Measurements from ENCODE around the gene ZRANB2. TPM values are rescaled to one million over a fixed set of nuclear protein-coding genes. Genes with fewer than 3 reads are reported as not detected.

The ZRANB2 gene
- total RNA-seq, 1 experiment from 2014 or later = 67.9 TPM

- no peaks in the 10 kb centered on the region for H3K9me3 ChIP-seq (ENCODE audit: control insufficient read depth in 1 of 2, insufficient read depth in 1 of 2, low read depth in 1 of 2, low read length in 2 of 2)
- H4K20me1 ChIP-seq (ENCODE audit: insufficient read depth) = no peaks in the 10 kb centered on the region
- H3K4me3 ChIP-seq (replicated peaks in 1 of 2; ENCODE audit: low read depth in 1 of 2, low read length in 2 of 2) = no peak overlapping the region
- POLR2A ChIA-PET = no interaction called here
- no peak overlapping the region for H3K4me2 ChIP-seq (ENCODE audit: low read length)
- TF ChIP-seq ELF1 (IDR thresholded peaks at IDR 0.05; ENCODE audit: borderline replicate concordance, low read depth) (no peak), MAX (IDR thresholded peaks at IDR 0.05) (no peak), ZBTB33 (IDR thresholded peaks at IDR 0.05; ENCODE audit: extremely low read depth, insufficient replicate concordance, low read length) (no peak), SP1 (IDR thresholded peaks at IDR 0.05; ENCODE audit: low read depth) (no peak), ATF3 (IDR thresholded peaks at IDR 0.05) (no peak), SRF (IDR thresholded peaks at IDR 0.05; ENCODE audit: low read depth) (no peak), JUND (IDR thresholded peaks at IDR 0.05) (no peak), CBX3 (IDR thresholded peaks at IDR 0.05; ENCODE audit: low read depth) (no peak), CTCF (IDR thresholded peaks at IDR 0.05 in 2 of 3, conservative IDR thresholded peaks at IDR 0.05 in 1 of 3; ENCODE audit: borderline replicate concordance in 1 of 3, insufficient read depth in 1 of 3, low read depth in 2 of 3, low read length in 2 of 3) (no peak), REST (IDR thresholded peaks at IDR 0.05; ENCODE audit: low read depth) (no peak), YY1 (IDR thresholded peaks at IDR 0.05; ENCODE audit: extremely low read depth, insufficient replicate concordance, low read depth, low read length) (no peak), EGR1 (IDR thresholded peaks at IDR 0.05; ENCODE audit: low read depth) (no peak), ZFX (IDR thresholded peaks at IDR 0.05) (no peak)
- no peak overlapping the region for H3K9ac ChIP-seq (ENCODE audit: low read length)
- no peaks in the 10 kb centered on the region for H3K9me2 ChIP-seq (ENCODE audit: insufficient read depth)
- RAD21 ChIA-PET (ENCODE audit: low non-redundant PET in 1 of 2, low total read pairs in 2 of 2, uncharacterized antibody in 2 of 2, unreplicated experiment in 2 of 2) = no interaction called here
- no TSS peak for BruUV-seq (replicated peaks)
- DNase-seq (ENCODE audit: low read depth, low spot score) = no peak
- intact Hi-C loops (cut with micrococcal nuclease) = loop anchor here (10.0 kb wide), 1 partner anchor 937 kb away; no protein-coding TSS in a partner anchor
- H2AFZ ChIP-seq (ENCODE audit: low read depth, low read length, poor library complexity, severe bottlenecking) = no peak overlapping the region
- H3K27ac ChIP-seq (ENCODE audit: low read depth, low read length) = no peak overlapping the region
- CTCF ChIA-PET = no interaction called here
- no peaks in the 10 kb centered on the region for H3K36me3 ChIP-seq (ENCODE audit: control insufficient read depth in 1 of 2, insufficient read depth in 2 of 2, low read length in 2 of 2)
- no peaks in the 10 kb centered on the region for H3K4me1 ChIP-seq (ENCODE audit: control insufficient read depth in 1 of 2, insufficient read depth in 2 of 2, low read length in 2 of 2)
- H3K27me3 ChIP-seq (ENCODE audit: insufficient read depth, low read length) = no peaks in the 10 kb centered on the region
- ATAC-seq = no peak
- H3K79me2 ChIP-seq (ENCODE audit: insufficient read depth, low read length) = no peaks in the 10 kb centered on the region
Measured at GRCh38 chr1:71097428-71097827, 16.6 kb upstream of the ZRANB2 start.
